Panc1 (cell line): ENCODE data around the gene GATB. TPM values are rescaled to one million over a fixed set of nuclear protein-coding genes. Genes with fewer than 3 reads are reported as not detected.

ENCODE experiments used
- ATAC-seq: fragments of 200-7000 bp; cut with Tn5 transposase; 2 replicates; pipeline ENCODE4 v1.9.1; 2020; ENCODE audit warnings: mild to moderate bottlenecking, moderate library complexity
- BruUV-seq: library from RNA; stranded (reverse); fragments of 400-500 nt; replicated peaks from 2 replicates; lab custom pipeline; 2021; lab: Mats Ljungman, UMichigan
- CTCF ChIA-PET: fragments of 300-600 bp; sonication (Branson Sonifier 250); formaldehyde crosslinking; loops from one replicate; lab custom pipeline; 2022; ENCODE audit warnings: antibody characterized with exemption; lab: Charles Lee
- POLR2A ChIA-PET: fragments of 300-600 bp; sonication (Branson Sonifier 250); formaldehyde crosslinking; loops from one replicate; lab custom pipeline; 2022; ENCODE audit warnings: antibody characterized with exemption; lab: Charles Lee
- DNase-seq: peaks from one replicate; pipeline ENCODE4 v3.0.0-alpha.2; 2010; ENCODE audit warnings: low read depth, low spot score
- H3K27ac ChIP-seq: 2 replicates; pipeline ENCODE4 v1.5.1; 2011; ENCODE audit warnings: mild to moderate bottlenecking, low read length, inconsistent platforms
- H3K27me3 ChIP-seq: fragments of 200-500 bp; sonication (Bioruptor generic); 2 replicates; pipeline ENCODE4 v1.6.0; 2014; ENCODE audit warnings: low read length, inconsistent platforms; ENCODE audit not compliant: control insufficient read depth, insufficient read depth
- H3K36me3 ChIP-seq: fragments of 200-500 bp; sonication (Bioruptor generic); 2 replicates; pipeline ENCODE4 v1.5.1; 2014; ENCODE audit warnings: inconsistent platforms, mild to moderate bottlenecking, low read length, moderate library complexity; ENCODE audit not compliant: control insufficient read depth, insufficient read depth
- H3K4me1 ChIP-seq: 2 replicates; pipeline ENCODE4 v1.5.1; 2011; ENCODE audit warnings: inconsistent platforms, mild to moderate bottlenecking, low read length, moderate library complexity; ENCODE audit not compliant: control insufficient read depth, insufficient read depth
- H3K4me3 ChIP-seq, 2 experiments: 2 replicates each; pipeline ENCODE4 v1.5.1; 2011 to 2012; ENCODE audit warnings: low read depth in 2 of 2, low read length in 2 of 2, mild to moderate bottlenecking in 2 of 2, inconsistent platforms in 1 of 2, moderate library complexity in 1 of 2
- H3K9me3 ChIP-seq: fragments of 200-500 bp; sonication (Bioruptor generic); 2 replicates; pipeline ENCODE4 v1.5.1; 2014; ENCODE audit warnings: low read depth, mild to moderate bottlenecking, inconsistent platforms, low read length, moderate library complexity; ENCODE audit not compliant: control insufficient read depth, insufficient read depth
- POLR2AphosphoS5 ChIP-seq: IDR thresholded peaks from 2 replicates; pipeline ENCODE4 v1.6.1; 2012; ENCODE audit warnings: mild to moderate bottlenecking, low read depth, low read length, moderate library complexity
- SIN3A ChIP-seq: IDR thresholded peaks from 2 replicates; pipeline ENCODE4 v1.6.1; 2012; ENCODE audit warnings: low read depth, mild to moderate bottlenecking, low read length, moderate library complexity, borderline replicate concordance; ENCODE audit not compliant: insufficient read depth
- TCF7L2 ChIP-seq: IDR thresholded peaks from 2 replicates; pipeline ENCODE4 v1.6.1; 2011; ENCODE audit warnings: mild to moderate bottlenecking, low read depth, low read length, inconsistent platforms
- in situ Hi-C: cut with HindIII; loops from 2 replicates; pipeline ENCODE4 v1.10.0; 2016; ENCODE audit warnings: low sequenced_read_pairs, low pct_unique_long_range_greater_than_20kb
- intact Hi-C: fragments of 100-400 bp; cut with micrococcal nuclease; formaldehyde crosslinking; loops from one replicate; pipeline ENCODE4 v1.10.0; 2022; ENCODE audit not compliant: unreplicated experiment
- total RNA-seq: library from RNA; stranded (reverse); gene quantifications from one replicate; pipeline ENCODE4 v1.2.1, GENCODE V29; 2021; ENCODE audit not compliant: unreplicated experiment
- TF ChIP-seq, protein P1 (sequence below), 2 experiments: IDR thresholded peaks; 2 replicates each; pipeline ENCODE4 v1.6.1; 2011 to 2012; ENCODE audit warnings: low read depth in 2 of 2, control low read depth in 1 of 2, low read length in 1 of 2, mild to moderate bottlenecking in 1 of 2, moderate library complexity in 1 of 2; ENCODE audit not compliant: insufficient read depth in 1 of 2
- TF ChIP-seq, protein P2 (sequence below): fragments of 450-650 bp; IDR thresholded peaks from 2 replicates; pipeline ENCODE4 v1.5.1; 2017; ENCODE audit warnings: mild to moderate bottlenecking

Gene GATB
- total RNA-seq, 1 experiment from 2014 or later = 9.7 TPM

DNA sequence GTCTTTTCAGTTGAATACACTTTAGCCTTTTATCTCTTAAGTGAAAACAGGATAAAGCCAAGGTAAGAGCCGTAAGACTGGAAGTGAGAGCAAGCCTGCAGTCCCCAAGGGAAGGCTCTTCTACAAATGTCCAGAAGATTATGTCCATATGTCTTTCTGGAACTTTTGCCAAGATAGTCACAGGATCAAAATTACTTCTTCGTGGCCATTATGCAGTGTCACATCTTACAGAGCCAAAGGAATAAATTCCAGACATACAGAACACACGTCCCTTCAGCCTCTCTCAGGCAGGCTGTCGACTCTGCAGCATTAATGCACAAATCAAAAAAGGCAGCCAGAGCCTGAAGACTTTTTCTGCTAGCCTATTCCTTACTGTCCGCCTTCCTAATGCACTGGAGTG, 10.9 kb upstream of the GATB start:
- no peak for DNase-seq
- in situ Hi-C loops = no loop called here

DNA sequence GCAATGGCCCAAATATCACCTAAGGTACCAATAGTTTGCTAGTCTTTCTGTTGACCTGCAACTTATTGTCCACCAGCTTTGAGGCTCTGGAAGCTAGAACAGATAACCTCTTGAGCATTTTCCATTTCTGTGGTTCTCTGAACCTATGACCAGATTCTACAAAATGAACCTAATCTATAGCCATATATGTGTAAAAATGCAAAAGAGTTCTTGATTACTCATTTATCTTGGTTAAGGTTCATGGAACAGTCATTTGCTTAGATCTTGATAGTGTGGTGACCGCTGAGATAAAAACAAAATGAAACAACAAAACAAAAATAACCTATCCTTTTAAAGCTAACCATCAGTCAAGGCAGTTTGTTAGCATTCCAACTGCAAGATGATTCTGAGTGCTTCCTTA, 9.3 kb upstream of the GATB start:
- CTCF ChIA-PET = no interaction called here
- in situ Hi-C loops = no loop called here
- Histone ChIP-seq H3K36me3 (no peaks in the 10 kb centered on the region), H3K27me3 (peaks cover 4% of the 10 kb centered on the region; the same call in 1 of the 2 replicates), H3K4me3 (no peak overlapping the region), H3K27ac (no peak overlapping the region), H3K9me3 (peaks cover 3% of the 10 kb centered on the region; the same call in 1 of the 2 replicates), H3K4me1 (no peaks in the 10 kb centered on the region)
- intact Hi-C loops = no loop called here
- TF ChIP-seq, protein P1, sequence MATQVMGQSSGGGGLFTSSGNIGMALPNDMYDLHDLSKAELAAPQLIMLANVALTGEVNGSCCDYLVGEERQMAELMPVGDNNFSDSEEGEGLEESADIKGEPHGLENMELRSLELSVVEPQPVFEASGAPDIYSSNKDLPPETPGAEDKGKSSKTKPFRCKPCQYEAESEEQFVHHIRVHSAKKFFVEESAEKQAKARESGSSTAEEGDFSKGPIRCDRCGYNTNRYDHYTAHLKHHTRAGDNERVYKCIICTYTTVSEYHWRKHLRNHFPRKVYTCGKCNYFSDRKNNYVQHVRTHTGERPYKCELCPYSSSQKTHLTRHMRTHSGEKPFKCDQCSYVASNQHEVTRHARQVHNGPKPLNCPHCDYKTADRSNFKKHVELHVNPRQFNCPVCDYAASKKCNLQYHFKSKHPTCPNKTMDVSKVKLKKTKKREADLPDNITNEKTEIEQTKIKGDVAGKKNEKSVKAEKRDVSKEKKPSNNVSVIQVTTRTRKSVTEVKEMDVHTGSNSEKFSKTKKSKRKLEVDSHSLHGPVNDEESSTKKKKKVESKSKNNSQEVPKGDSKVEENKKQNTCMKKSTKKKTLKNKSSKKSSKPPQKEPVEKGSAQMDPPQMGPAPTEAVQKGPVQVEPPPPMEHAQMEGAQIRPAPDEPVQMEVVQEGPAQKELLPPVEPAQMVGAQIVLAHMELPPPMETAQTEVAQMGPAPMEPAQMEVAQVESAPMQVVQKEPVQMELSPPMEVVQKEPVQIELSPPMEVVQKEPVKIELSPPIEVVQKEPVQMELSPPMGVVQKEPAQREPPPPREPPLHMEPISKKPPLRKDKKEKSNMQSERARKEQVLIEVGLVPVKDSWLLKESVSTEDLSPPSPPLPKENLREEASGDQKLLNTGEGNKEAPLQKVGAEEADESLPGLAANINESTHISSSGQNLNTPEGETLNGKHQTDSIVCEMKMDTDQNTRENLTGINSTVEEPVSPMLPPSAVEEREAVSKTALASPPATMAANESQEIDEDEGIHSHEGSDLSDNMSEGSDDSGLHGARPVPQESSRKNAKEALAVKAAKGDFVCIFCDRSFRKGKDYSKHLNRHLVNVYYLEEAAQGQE (IDR thresholded peaks at IDR 0.05; ENCODE audit: insufficient read depth in 1 of 2, low read depth in 2 of 2, low read length in 1 of 2) = no peak
- TF ChIP-seq, protein P2, sequence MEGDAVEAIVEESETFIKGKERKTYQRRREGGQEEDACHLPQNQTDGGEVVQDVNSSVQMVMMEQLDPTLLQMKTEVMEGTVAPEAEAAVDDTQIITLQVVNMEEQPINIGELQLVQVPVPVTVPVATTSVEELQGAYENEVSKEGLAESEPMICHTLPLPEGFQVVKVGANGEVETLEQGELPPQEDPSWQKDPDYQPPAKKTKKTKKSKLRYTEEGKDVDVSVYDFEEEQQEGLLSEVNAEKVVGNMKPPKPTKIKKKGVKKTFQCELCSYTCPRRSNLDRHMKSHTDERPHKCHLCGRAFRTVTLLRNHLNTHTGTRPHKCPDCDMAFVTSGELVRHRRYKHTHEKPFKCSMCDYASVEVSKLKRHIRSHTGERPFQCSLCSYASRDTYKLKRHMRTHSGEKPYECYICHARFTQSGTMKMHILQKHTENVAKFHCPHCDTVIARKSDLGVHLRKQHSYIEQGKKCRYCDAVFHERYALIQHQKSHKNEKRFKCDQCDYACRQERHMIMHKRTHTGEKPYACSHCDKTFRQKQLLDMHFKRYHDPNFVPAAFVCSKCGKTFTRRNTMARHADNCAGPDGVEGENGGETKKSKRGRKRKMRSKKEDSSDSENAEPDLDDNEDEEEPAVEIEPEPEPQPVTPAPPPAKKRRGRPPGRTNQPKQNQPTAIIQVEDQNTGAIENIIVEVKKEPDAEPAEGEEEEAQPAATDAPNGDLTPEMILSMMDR = no peak
- TF ChIP-seq SIN3A (no peak), TCF7L2 (no peak), POLR2AphosphoS5 (no peak)
- ATAC-seq (no peak), DNase-seq (no peak)
- no TSS peak for BruUV-seq
- POLR2A ChIA-PET = no interaction called here

More for the DNA sequence above, 10.9 kb upstream of the GATB start:
- no peak overlapping the region for H3K27ac ChIP-seq
- intact Hi-C loops = no loop called here
- H3K4me3 ChIP-seq = no peak overlapping the region
- no peak for TF ChIP-seq SIN3A
- ChIA-PET POLR2A (no interaction called here), CTCF (no interaction called here)
- ATAC-seq = no peak
- no TSS peak for BruUV-seq
- H3K9me3 ChIP-seq = peaks cover 3% of the 10 kb centered on the region; the same call in 1 of the 2 replicates
- no peaks in the 10 kb centered on the region for H3K4me1 ChIP-seq
- peaks cover 4% of the 10 kb centered on the region; the same call in 1 of the 2 replicates for H3K27me3 ChIP-seq
- no peaks in the 10 kb centered on the region for H3K36me3 ChIP-seq

DNA sequence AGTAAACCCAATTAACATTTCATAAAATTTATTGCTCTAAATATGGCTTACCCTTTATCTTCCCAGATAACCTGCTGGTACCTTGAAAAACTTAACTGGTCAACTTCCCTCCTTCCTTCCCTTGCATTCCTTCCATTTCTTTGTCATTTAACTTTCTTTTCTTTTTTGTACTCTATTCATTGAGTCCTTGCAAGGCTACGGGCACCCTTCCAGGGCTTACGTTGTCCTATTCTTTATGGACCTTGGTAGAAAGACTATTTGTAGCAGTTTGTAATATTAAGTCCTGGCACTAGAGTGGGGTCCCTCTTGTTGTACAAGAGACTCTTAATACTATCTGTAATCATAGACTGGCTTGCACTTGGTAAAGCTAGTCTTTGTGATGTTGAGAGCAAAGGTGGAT, 8.0 kb upstream of the GATB start:
- POLR2A ChIA-PET = no interaction called here
- CTCF ChIA-PET = no interaction called here
- intact Hi-C loops = no loop called here

More for the DNA sequence above, 8.0 kb upstream of the GATB start:
- TF ChIP-seq, protein P1 (IDR thresholded peaks at IDR 0.05; ENCODE audit: insufficient read depth in 1 of 2, low read depth in 2 of 2, low read length in 1 of 2) = no peak
- TF ChIP-seq, protein P2 = no peak
- no peak for TF ChIP-seq SIN3A
- TF ChIP-seq TCF7L2 = no peak
- TF ChIP-seq POLR2AphosphoS5 = no peak
- no peak overlapping the region for H3K4me3 ChIP-seq
- H3K36me3 ChIP-seq = no peaks in the 10 kb centered on the region
- DNase-seq = no peak
- no peaks in the 10 kb centered on the region for H3K4me1 ChIP-seq
- H3K27me3 ChIP-seq = peaks cover 4% of the 10 kb centered on the region; the same call in 1 of the 2 replicates
- no peak overlapping the region for H3K27ac ChIP-seq
- no peak for ATAC-seq
- BruUV-seq = no TSS peak
- H3K9me3 ChIP-seq = no peaks in the 10 kb centered on the region
- in situ Hi-C loops = no loop called here
